ENCODE data around the gene SERTAD1. TPM values are rescaled to one million over a fixed set of nuclear protein-coding genes. Genes with fewer than 3 reads are reported as not detected.
"Not testable (repeated sequence)": the region's sequence is repeated elsewhere in the genome, so short reads cannot be mapped to it uniquely, and the experiment has no call there.

The SERTAD1 gene
- total RNA-seq, 4 donors from 2014 or later, result 17.3 to 45.7 (median 26.6) TPM

- no peak overlapping the region for H3K4me3 ChIP-seq (ENCODE audit: low read depth, poor library complexity, severe bottlenecking)
- intact Hi-C loops (cut with DNase I; ENCODE audit: low total_unique reads), result no loop called here
- no peak for DNase-seq (ENCODE audit: low spot score in 2 of 2)
- WGBS, 2 donors, result 84 to 88% methylated on average over 17 to 23 of the region's 27 CpGs
- TF ChIP-seq CTCF (IDR thresholded peaks at IDR 0.05) (no peak), POLR2A (IDR thresholded peaks at IDR 0.05) (no peak)
Measured at GRCh38 chr19:40457953-40458596, 32.3 kb upstream of the SERTAD1 start.

- intact Hi-C loops (cut with DNase I; ENCODE audit: low total_unique reads), result no loop called here
- DNase-seq (ENCODE audit: low spot score in 2 of 2), result no peak
- no peak overlapping the region for H3K4me3 ChIP-seq (ENCODE audit: low read depth, poor library complexity, severe bottlenecking)
- 89 to 90% methylated on average over 5 of the region's 5 CpGs for WGBS, 2 donors
- TF ChIP-seq POLR2A (IDR thresholded peaks at IDR 0.05), result no peak
- TF ChIP-seq CTCF (IDR thresholded peaks at IDR 0.05), result no peak
Measured at GRCh38 chr19:40457048-40457447, 31.3 kb upstream of the SERTAD1 start.

- intact Hi-C loops (cut with DNase I; ENCODE audit: low total_unique reads); DNase-seq (ENCODE audit: low spot score in 2 of 2); H3K4me3 ChIP-seq (ENCODE audit: low read depth, poor library complexity, severe bottlenecking): not testable (repeated sequence)
- WGBS, 2 donors, result 81 to 82% methylated on average over 6 of the region's 6 CpGs
Measured at GRCh38 chr19:40453943-40454342, 28.2 kb upstream of the SERTAD1 start.

- no peak for TF ChIP-seq CTCF (IDR thresholded peaks at IDR 0.05)
- H3K4me3 ChIP-seq (ENCODE audit: low read depth, poor library complexity, severe bottlenecking), result no peak overlapping the region
- intact Hi-C loops (cut with DNase I; ENCODE audit: low total_unique reads), result no loop called here
- no peak for DNase-seq (ENCODE audit: low spot score in 2 of 2)
- 74 to 76% methylated on average over 5 of the region's 5 CpGs for WGBS, 2 donors
Measured at GRCh38 chr19:40453151-40453735, 27.5 kb upstream of the SERTAD1 start.

- no peak overlapping the region for H3K4me3 ChIP-seq (ENCODE audit: low read depth, poor library complexity, severe bottlenecking)
- 68 to 72% methylated on average over 5 of the region's 5 CpGs for WGBS, 2 donors
- intact Hi-C loops (cut with DNase I; ENCODE audit: low total_unique reads), result no loop called here
- TF ChIP-seq POLR2A (IDR thresholded peaks at IDR 0.05) (no peak), CTCF (IDR thresholded peaks at IDR 0.05) (no peak)
- DNase-seq (ENCODE audit: low spot score in 2 of 2), result no peak
Measured at GRCh38 chr19:40452016-40452415, 26.2 kb upstream of the SERTAD1 start.

GRCh38 chr19:40450664-40451063 lies 24.9 kb upstream of the SERTAD1 start:
- H3K4me3 ChIP-seq (ENCODE audit: low read depth, poor library complexity, severe bottlenecking), result no peak overlapping the region
- WGBS, 2 donors, result 95 to 99% methylated on average over 4 of the region's 4 CpGs
- intact Hi-C loops (cut with DNase I; ENCODE audit: low total_unique reads), result no loop called here
- no peak for TF ChIP-seq CTCF (IDR thresholded peaks at IDR 0.05)
- TF ChIP-seq POLR2A (IDR thresholded peaks at IDR 0.05), result no peak
- DNase-seq (ENCODE audit: low spot score in 2 of 2), result no peak

Measured in lower leg skin (tissue), 4 donors.